ENCODE data around the gene RASSF8. TPM values are rescaled to one million over a fixed set of nuclear protein-coding genes. Genes with fewer than 3 reads are reported as not detected.

Gene RASSF8
- total and polyA plus RNA-seq, 2 donors (not counting 3 experiments of a cell fraction or from before 2014, with no cell fraction given): 11.1 to 59.3 TPM

DNA sequence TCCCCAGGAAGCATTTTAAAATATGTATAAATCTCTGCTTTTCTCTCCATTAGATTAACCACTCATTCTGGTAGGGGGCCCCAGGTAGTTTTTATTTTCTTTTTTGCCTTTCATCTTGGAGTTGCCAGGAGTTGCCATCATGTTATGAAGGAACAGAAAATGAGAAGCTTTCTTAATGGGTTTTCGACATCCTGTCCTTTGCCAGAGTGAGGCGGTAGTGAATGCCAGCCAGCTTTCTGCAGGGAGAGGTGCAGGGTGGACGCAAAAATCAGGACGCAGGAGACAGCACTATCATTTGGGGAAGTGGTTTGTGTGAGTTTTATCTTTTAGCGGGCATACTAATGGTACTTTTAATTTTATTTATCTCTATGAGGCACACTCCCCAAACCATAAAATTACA is 1.7 kb downstream of the RASSF8 start:
- intact Hi-C loops (cut with micrococcal nuclease) (loop anchor here (1.0 kb wide), 1 partner anchor 502 kb away; no protein-coding TSS in a partner anchor), dilution Hi-C loops (cut with MboI; ENCODE audit: extremely low pct_ligation_motif_present, low sequenced_read_pairs) (no loop called here)
- ChIA-PET POLR2A (interaction anchor here (0.6 to 2.1 kb wide), 2 partner anchors 38 to 534 kb away, joined by 3 to 4 read pairs; no protein-coding TSS in a partner anchor), CTCF (interaction anchor here (0.9 to 4.8 kb wide), 21 partner anchors 10 to 525 kb away, joined by 3 to 52 read pairs (median 5); no protein-coding TSS in a partner anchor)
- DNase-seq (ENCODE audit: low read depth, low spot score): peak; percentile 46
- peak overlapping the region; percentile 95 for H3K27ac ChIP-seq (ENCODE audit: insufficient read depth, low read depth, low read length)
- H4K20me1 ChIP-seq (replicated peaks; ENCODE audit: control insufficient read depth, extremely low read depth, insufficient read depth, low read length): peaks cover 6% of the 10 kb centered on the region
- peaks cover 2 to 5% of the 10 kb centered on the region in 2 experiments for H3K36me3 ChIP-seq (ENCODE audit: control insufficient read depth in 2 of 2, extremely low read depth in 1 of 2, insufficient read depth in 2 of 2, low read length in 2 of 2)
- peak overlapping the region; percentile 99 for H3K4me2 ChIP-seq (ENCODE audit: insufficient read depth, low read length)
- peak overlapping the region; percentile 98 for H3K9ac ChIP-seq (replicated peaks; ENCODE audit: extremely low read depth, insufficient read depth, low read length)
- peaks cover 61% of the 10 kb centered on the region for H3K79me2 ChIP-seq (ENCODE audit: control insufficient read depth, insufficient read depth, low read length)
- H3K9me3 ChIP-seq (replicated peaks; ENCODE audit: control insufficient read depth, insufficient read depth, low read length): no peaks in the 10 kb centered on the region
- no peaks in the 10 kb centered on the region for H3K27me3 ChIP-seq (ENCODE audit: control insufficient read depth in 2 of 2, insufficient read depth in 2 of 2, low read length in 2 of 2)
- H3K9me1 ChIP-seq (replicated peaks; ENCODE audit: control insufficient read depth, extremely low read depth, insufficient read depth, low read length): no peaks in the 10 kb centered on the region
- H2AFZ ChIP-seq (ENCODE audit: low read depth, low read length): no peak overlapping the region
- peaks cover 20% of the 10 kb centered on the region for H3K4me1 ChIP-seq (ENCODE audit: control insufficient read depth, extremely low read depth, insufficient read depth, low read length)
- no TSS peak for BruUV-seq (replicated peaks)
- FAIRE-seq: peak; percentile 84
- no peak for TF ChIP-seq JUN (IDR thresholded peaks at IDR 0.05; ENCODE audit: borderline replicate concordance, insufficient read depth, insufficient read length, low read depth)
- TF ChIP-seq, protein P1, sequence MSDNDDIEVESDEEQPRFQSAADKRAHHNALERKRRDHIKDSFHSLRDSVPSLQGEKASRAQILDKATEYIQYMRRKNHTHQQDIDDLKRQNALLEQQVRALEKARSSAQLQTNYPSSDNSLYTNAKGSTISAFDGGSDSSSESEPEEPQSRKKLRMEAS (IDR thresholded peaks at IDR 0.05; ENCODE audit: insufficient read depth, insufficient read length): no peak
- TF ChIP-seq, protein P2, sequence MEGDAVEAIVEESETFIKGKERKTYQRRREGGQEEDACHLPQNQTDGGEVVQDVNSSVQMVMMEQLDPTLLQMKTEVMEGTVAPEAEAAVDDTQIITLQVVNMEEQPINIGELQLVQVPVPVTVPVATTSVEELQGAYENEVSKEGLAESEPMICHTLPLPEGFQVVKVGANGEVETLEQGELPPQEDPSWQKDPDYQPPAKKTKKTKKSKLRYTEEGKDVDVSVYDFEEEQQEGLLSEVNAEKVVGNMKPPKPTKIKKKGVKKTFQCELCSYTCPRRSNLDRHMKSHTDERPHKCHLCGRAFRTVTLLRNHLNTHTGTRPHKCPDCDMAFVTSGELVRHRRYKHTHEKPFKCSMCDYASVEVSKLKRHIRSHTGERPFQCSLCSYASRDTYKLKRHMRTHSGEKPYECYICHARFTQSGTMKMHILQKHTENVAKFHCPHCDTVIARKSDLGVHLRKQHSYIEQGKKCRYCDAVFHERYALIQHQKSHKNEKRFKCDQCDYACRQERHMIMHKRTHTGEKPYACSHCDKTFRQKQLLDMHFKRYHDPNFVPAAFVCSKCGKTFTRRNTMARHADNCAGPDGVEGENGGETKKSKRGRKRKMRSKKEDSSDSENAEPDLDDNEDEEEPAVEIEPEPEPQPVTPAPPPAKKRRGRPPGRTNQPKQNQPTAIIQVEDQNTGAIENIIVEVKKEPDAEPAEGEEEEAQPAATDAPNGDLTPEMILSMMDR (IDR thresholded peaks at IDR 0.05; ENCODE audit: extremely low read depth in 1 of 2, insufficient read depth in 1 of 2, low read depth in 1 of 2, low read length in 2 of 2): peak in 1 of 2 donors; percentile 3
- H3K4me3 ChIP-seq (replicated peaks in 1 of 3; ENCODE audit: insufficient read depth in 1 of 3, low read depth in 1 of 3, low read length in 3 of 3): peak overlapping the region; percentile 95 to 100 (median 100)

DNA sequence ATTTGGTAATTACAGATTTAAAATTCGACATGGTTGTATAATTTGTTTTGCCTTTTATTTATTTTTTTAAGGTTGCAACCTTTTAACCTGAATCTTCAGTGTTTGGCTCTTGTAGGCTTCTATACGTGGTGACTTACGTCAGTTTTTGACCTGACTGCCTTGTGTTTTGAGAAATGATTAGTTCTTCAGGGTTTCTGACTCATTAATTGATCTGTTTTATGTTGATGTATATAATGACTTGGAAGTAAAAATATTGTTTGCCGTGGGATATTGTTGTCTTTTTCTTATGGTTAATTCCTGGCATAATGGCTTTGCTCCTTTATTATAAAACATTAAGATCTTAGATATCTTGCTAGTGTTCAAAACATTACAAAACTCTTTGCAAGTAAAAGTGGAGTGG is 2.5 kb downstream of the RASSF8 start:
- TF ChIP-seq FOS (IDR thresholded peaks at IDR 0.05; ENCODE audit: borderline replicate concordance, insufficient read depth, low read length) (no peak), MYC (IDR thresholded peaks at IDR 0.05; ENCODE audit: low read depth, low read length) (no peak), EZH2 (IDR thresholded peaks at IDR 0.05; ENCODE audit: borderline replicate concordance, low read depth, low read length, severe bottlenecking) (no peak), POLR2A (IDR thresholded peaks at IDR 0.05; ENCODE audit: low read depth, low read length) (no peak), GATA2 (IDR thresholded peaks at IDR 0.05; ENCODE audit: insufficient read depth, insufficient read length, low read depth, low read length) (no peak), POLR2AphosphoS5 (IDR thresholded peaks at IDR 0.05; ENCODE audit: insufficient read depth, low read depth, low read length) (no peak), JUN (IDR thresholded peaks at IDR 0.05; ENCODE audit: borderline replicate concordance, insufficient read depth, insufficient read length, low read depth) (no peak)
- TF ChIP-seq, protein P1 (IDR thresholded peaks at IDR 0.05; ENCODE audit: insufficient read depth, insufficient read length): no peak
- TF ChIP-seq, protein P2 (IDR thresholded peaks at IDR 0.05; ENCODE audit: extremely low read depth in 1 of 2, insufficient read depth in 1 of 2, low read depth in 1 of 2, low read length in 2 of 2): no peak
- H3K9ac ChIP-seq (replicated peaks; ENCODE audit: extremely low read depth, insufficient read depth, low read length): no peak overlapping the region
- H3K9me3 ChIP-seq (replicated peaks; ENCODE audit: control insufficient read depth, insufficient read depth, low read length): no peaks in the 10 kb centered on the region
- dilution Hi-C loops (cut with MboI; ENCODE audit: extremely low pct_ligation_motif_present, low sequenced_read_pairs): no loop called here
- H3K27me3 ChIP-seq (ENCODE audit: control insufficient read depth in 2 of 2, insufficient read depth in 2 of 2, low read length in 2 of 2): no peaks in the 10 kb centered on the region
- POLR2A ChIA-PET: no interaction called here
- H3K9me1 ChIP-seq (replicated peaks; ENCODE audit: control insufficient read depth, extremely low read depth, insufficient read depth, low read length): no peaks in the 10 kb centered on the region
- no peak for FAIRE-seq
- H3K27ac ChIP-seq (ENCODE audit: insufficient read depth, low read depth, low read length): no peak overlapping the region
- no peak overlapping the region for H2AFZ ChIP-seq (ENCODE audit: low read depth, low read length)
- intact Hi-C loops (cut with micrococcal nuclease): loop anchor here (1.0 kb wide), 1 partner anchor 503 kb away; no protein-coding TSS in a partner anchor
- H4K20me1 ChIP-seq (replicated peaks; ENCODE audit: control insufficient read depth, extremely low read depth, insufficient read depth, low read length): peaks cover 6% of the 10 kb centered on the region
- peaks cover 69% of the 10 kb centered on the region for H3K79me2 ChIP-seq (ENCODE audit: control insufficient read depth, insufficient read depth, low read length)
- peaks cover 20% of the 10 kb centered on the region for H3K4me1 ChIP-seq (ENCODE audit: control insufficient read depth, extremely low read depth, insufficient read depth, low read length)
- H3K4me3 ChIP-seq (replicated peaks in 1 of 3; ENCODE audit: insufficient read depth in 1 of 3, low read depth in 1 of 3, low read length in 3 of 3): peak overlapping the region in 1 of 3 experiments; percentile 100
- no peak for DNase-seq (ENCODE audit: low read depth, low spot score)
- H3K4me2 ChIP-seq (ENCODE audit: insufficient read depth, low read length): peak overlapping the region; percentile 99
- CTCF ChIA-PET: interaction anchor here (1.3 to 4.8 kb wide), 7 partner anchors 13 to 176 kb away, joined by 3 to 52 read pairs (median 14); no protein-coding TSS in a partner anchor
- H3K36me3 ChIP-seq (ENCODE audit: control insufficient read depth in 2 of 2, extremely low read depth in 1 of 2, insufficient read depth in 2 of 2, low read length in 2 of 2): peaks cover 2 to 5% of the 10 kb centered on the region in 2 experiments
- no TSS peak for BruUV-seq (replicated peaks)

Data from endothelial cell of umbilical vein (primary cell).